ENCODE data around the gene ACVR2A. TPM values are rescaled to one million over a fixed set of nuclear protein-coding genes. Genes with fewer than 3 reads are reported as not detected.

Gene ACVR2A
- total RNA-seq, 4 donors from 2014 or later: 17.7 to 26.4 (median 19.1) TPM

- no peaks in the 10 kb centered on the region for H3K36me3 ChIP-seq
- H3K4me1 ChIP-seq: no peaks in the 10 kb centered on the region
- 62 to 66% methylated on average over 2 of the region's 2 CpGs for WGBS, 2 donors
- no peak overlapping the region for H3K4me3 ChIP-seq
- DNase-seq (ENCODE audit: low spot score in 2 of 2): no peak
- no peaks in the 10 kb centered on the region for H3K9me3 ChIP-seq
- no peak overlapping the region for H3K27ac ChIP-seq
- H3K27me3 ChIP-seq: no peaks in the 10 kb centered on the region
- TF ChIP-seq CTCF (IDR thresholded peaks at IDR 0.05) (no peak), POLR2A (IDR thresholded peaks at IDR 0.05) (no peak), EP300 (IDR thresholded peaks at IDR 0.05) (no peak)
These were observed 8.7 kb upstream of the ACVR2A start for GRCh38 chr2:147836099-147836498.

GRCh38 chr2:147843391-147843863, 1.4 kb upstream of the ACVR2A start:
- DNase-seq (ENCODE audit: low spot score in 2 of 2): no peak
- Histone ChIP-seq H3K9me3 (no peaks in the 10 kb centered on the region), H3K36me3 (no peaks in the 10 kb centered on the region), H3K27ac (peak overlapping the region; percentile 93 to 99 (median 97)), H3K27me3 (no peaks in the 10 kb centered on the region), H3K4me3 (peak overlapping the region; percentile 74 to 89 (median 83)), H3K4me1 (peaks cover 0 to 40% (median 8%) of the 10 kb centered on the region in 4 donors)
- WGBS, 2 donors: 5% methylated on average over 18 of the region's 18 CpGs
- TF ChIP-seq POLR2A (IDR thresholded peaks at IDR 0.05): no peak
- no peak for TF ChIP-seq EP300 (IDR thresholded peaks at IDR 0.05)
- no peak for TF ChIP-seq CTCF (IDR thresholded peaks at IDR 0.05)

GRCh38 chr2:147843864-147844696, 749 bp upstream of the ACVR2A start:
- Histone ChIP-seq H3K27ac (peak overlapping the region; percentile 93 to 99 (median 97)), H3K27me3 (no peaks in the 10 kb centered on the region), H3K36me3 (no peaks in the 10 kb centered on the region), H3K4me3 (peak overlapping the region; percentile 78 to 89 (median 83)), H3K4me1 (peaks cover 0 to 43% (median 9%) of the 10 kb centered on the region in 4 donors), H3K9me3 (no peaks in the 10 kb centered on the region)
- WGBS, 2 donors: 1% methylated on average over 59 to 101 of the region's 113 CpGs
- peak; percentile 76 to 90 for DNase-seq (ENCODE audit: low spot score in 2 of 2)
- TF ChIP-seq EP300 (IDR thresholded peaks at IDR 0.05) (peak; percentile 24 to 68), CTCF (IDR thresholded peaks at IDR 0.05) (peak in 3 of 5 experiments; percentile 21 to 55 (median 48)), POLR2A (IDR thresholded peaks at IDR 0.05) (peak; percentile 70 to 76)

DNA sequence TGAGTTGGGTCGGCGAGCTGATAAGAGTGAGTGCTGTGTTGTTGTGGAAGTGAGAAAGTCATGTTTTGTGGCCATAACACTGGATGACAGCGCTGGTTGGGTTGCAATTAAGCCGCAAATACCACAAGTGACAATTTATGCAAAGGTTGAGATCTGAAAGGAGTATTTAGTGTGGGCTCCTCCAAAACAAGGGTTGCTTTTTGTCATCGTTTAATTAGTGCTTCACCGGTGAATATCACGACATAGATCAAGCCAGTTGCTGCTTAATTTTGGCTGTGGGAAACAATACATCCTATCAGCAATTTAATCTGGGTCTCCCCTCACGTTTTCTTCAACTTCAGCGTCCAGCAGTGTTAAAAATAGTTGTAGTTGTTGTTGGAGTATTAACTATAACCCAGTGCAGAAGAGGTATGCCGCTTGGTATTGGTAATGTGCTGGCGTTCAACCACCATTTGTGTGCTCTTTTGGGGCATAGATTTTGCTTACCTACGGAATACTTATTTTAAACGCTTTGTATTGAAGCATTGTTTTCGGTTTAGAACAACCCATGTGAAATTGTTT, 662 bp downstream of the ACVR2A start:
- peak overlapping the region in 3 of 4 donors; percentile 78 to 99 (median 95) for H3K27ac ChIP-seq
- 1 to 3% methylated on average over 14 of the region's 14 CpGs for WGBS, 2 donors

More for the DNA sequence above, 662 bp downstream of the ACVR2A start:
- DNase-seq (ENCODE audit: low spot score in 2 of 2): peak in 1 of 2 donors; percentile 5
- TF ChIP-seq EP300 (IDR thresholded peaks at IDR 0.05) (no peak), CTCF (IDR thresholded peaks at IDR 0.05) (no peak), POLR2A (IDR thresholded peaks at IDR 0.05) (no peak)
- H3K36me3 ChIP-seq: no peaks in the 10 kb centered on the region
- peak overlapping the region; percentile 78 to 89 (median 83) for H3K4me3 ChIP-seq
- no peaks in the 10 kb centered on the region for H3K27me3 ChIP-seq
- H3K9me3 ChIP-seq: no peaks in the 10 kb centered on the region
- peaks cover 0 to 54% (median 9%) of the 10 kb centered on the region in 4 donors for H3K4me1 ChIP-seq
